ENCODE measurements around the gene APBA2. TPM values are rescaled to one million over a fixed set of nuclear protein-coding genes. Genes with fewer than 3 reads are reported as not detected.

Gene APBA2
- total and polyA plus RNA-seq, 10 of the 15 experiments (the other 5 are each of a cell fraction or from before 2014, with no cell fraction given): 0.06 to 0.26 (median 0.07) TPM; not detected in 7

DNA sequence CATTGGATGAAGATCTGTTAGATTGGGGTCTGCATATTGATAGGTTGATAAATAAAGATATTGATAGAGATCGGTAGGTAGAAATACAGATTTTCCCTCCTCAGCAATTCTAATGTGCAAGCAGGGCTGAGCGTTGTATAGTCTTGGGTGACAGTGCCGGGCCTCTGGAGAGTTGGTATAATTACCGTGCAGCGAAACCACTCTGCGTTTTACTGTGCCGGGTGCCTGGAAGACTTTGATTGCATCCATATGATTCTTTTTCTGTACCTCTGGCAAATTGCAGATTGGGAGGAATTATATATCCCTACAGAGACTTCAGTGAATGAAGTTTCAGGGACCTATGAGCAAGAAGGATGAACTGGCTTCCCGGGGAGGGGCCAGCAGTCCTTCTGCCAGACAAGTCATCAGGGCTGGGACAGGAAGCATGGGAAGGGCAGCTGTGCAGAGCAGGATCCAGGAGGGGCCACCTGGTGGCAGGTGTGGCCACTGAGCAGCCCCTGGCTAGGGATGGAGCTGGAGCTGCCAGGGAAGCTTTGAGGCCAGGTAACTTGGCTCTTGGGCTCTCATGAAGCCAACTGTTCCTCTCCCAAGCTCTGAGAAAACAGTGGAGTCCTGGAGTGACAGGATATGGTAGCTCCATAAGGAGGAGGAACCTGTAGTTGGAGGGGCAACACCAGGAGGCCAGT lies 132.5 kb downstream of the APBA2 start (continued):
- no peak for TF ChIP-seq MEF2A (IDR thresholded peaks at IDR 0.05; ENCODE audit: insufficient read depth, low read depth, low read length)
- TF ChIP-seq, protein P1, sequence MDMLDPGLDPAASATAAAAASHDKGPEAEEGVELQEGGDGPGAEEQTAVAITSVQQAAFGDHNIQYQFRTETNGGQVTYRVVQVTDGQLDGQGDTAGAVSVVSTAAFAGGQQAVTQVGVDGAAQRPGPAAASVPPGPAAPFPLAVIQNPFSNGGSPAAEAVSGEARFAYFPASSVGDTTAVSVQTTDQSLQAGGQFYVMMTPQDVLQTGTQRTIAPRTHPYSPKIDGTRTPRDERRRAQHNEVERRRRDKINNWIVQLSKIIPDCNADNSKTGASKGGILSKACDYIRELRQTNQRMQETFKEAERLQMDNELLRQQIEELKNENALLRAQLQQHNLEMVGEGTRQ (IDR thresholded peaks at IDR 0.05; ENCODE audit: borderline replicate concordance, low read depth, low read length): no peak

DNA sequence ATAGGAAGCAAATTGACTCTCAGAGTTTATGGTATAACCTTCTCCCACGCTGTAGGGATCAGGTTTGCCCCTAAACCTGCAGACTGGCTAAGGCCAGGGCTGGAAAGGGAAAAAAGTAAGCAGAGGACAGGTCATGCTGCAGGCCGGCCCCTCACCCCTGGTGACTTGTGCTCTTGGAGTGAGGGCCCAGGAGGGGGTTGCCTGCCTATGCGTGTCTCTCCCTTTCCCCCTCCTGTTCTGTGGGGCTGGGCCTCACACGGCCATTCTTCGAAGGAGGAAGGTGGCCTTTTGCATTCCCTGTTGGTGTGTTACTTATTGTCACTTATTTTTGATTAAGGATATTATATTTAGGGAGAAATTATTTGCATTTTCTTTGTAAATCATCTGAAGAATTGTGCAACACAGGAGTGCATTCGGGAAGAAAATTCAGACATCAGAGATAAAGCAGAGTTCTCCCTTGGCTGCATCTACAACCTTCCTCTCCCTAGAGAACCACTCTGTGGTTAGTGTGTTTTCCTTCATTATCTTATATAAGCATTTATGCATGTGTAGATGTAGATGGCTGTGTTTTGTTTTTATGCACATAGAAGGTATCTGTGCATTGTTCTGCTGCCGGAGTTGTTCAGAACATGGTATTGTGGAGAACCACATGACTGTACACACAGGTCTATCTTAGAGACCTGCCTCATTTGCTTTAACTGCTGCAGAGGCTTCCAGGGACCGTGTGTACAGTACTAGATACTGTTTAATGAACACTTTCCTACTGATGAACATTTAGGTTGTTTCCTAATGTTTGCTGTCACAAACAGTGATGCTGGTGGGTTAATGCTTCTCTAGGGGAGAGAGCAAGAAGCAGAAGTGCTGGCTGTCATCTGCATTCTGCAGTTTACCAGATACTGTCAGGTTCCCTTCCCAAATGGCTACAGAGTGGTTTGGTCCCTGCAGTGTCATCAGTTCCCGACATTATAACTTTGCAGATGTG lies 133.5 kb downstream of the APBA2 start:
- no peak overlapping the region for H3K9ac ChIP-seq (ENCODE audit: control insufficient read depth, insufficient read depth, low read length)
- no peak overlapping the region for H3K4me2 ChIP-seq (ENCODE audit: control insufficient read depth, insufficient read depth)
- H3K36me3 ChIP-seq (ENCODE audit: control insufficient read depth in 2 of 2, insufficient read depth in 2 of 2, low read length in 1 of 2): no peaks in the 10 kb centered on the region
- BruUV-seq (replicated peaks): no TSS peak
- no peak for ATAC-seq
- H3K9me3 ChIP-seq (replicated peaks; ENCODE audit: control insufficient read depth, insufficient read depth, low read length): no peaks in the 10 kb centered on the region
- H3K27me3 ChIP-seq (replicated peaks in 1 of 2; ENCODE audit: control insufficient read depth in 2 of 2, insufficient read depth in 2 of 2, low read length in 1 of 2): no peaks in the 10 kb centered on the region
- TF ChIP-seq SMAD1 (IDR thresholded peaks at IDR 0.05; ENCODE audit: low read depth, partially characterized antibody) (no peak), PML (IDR thresholded peaks at IDR 0.05; ENCODE audit: low read length) (no peak)
- TF ChIP-seq, protein P2, sequence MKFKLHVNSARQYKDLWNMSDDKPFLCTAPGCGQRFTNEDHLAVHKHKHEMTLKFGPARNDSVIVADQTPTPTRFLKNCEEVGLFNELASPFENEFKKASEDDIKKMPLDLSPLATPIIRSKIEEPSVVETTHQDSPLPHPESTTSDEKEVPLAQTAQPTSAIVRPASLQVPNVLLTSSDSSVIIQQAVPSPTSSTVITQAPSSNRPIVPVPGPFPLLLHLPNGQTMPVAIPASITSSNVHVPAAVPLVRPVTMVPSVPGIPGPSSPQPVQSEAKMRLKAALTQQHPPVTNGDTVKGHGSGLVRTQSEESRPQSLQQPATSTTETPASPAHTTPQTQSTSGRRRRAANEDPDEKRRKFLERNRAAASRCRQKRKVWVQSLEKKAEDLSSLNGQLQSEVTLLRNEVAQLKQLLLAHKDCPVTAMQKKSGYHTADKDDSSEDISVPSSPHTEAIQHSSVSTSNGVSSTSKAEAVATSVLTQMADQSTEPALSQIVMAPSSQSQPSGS (IDR thresholded peaks at IDR 0.05; ENCODE audit: low read length): no peak
- 15% methylated on average over 9 of the region's 9 CpGs for WGBS (ENCODE audit: insufficient coverage, insufficient replicate concordance, low lambda C conversion rate, missing lambda C conversion rate)
- no peak for DNase-seq (ENCODE audit: low read depth, low spot score)
- in situ Hi-C loops (cut with MboI) (no loop called here), intact Hi-C loops (cut with micrococcal nuclease; ENCODE audit: unreplicated experiment) (no loop called here)
- H3K79me2 ChIP-seq (ENCODE audit: control insufficient read depth, insufficient read depth, low read length): no peaks in the 10 kb centered on the region
- POLR2A ChIA-PET: no interaction called here
- no peak for FAIRE-seq
- no peak overlapping the region for H2AFZ ChIP-seq (ENCODE audit: control insufficient read depth, low read depth, low read length)
- RAD21 ChIA-PET (ENCODE audit: unreplicated experiment): no interaction called here
- SMC1A ChIA-PET (ENCODE audit: uncharacterized antibody, unreplicated experiment): interaction anchor here (0.6 kb wide), 1 partner anchor 1809 kb away, joined by 3 read pairs; no protein-coding TSS in a partner anchor
- no peaks in the 10 kb centered on the region for H4K20me1 ChIP-seq (ENCODE audit: control insufficient read depth, insufficient read depth)
- no peaks in the 10 kb centered on the region for H3K4me1 ChIP-seq (ENCODE audit: control insufficient read depth, insufficient read depth, low read length)
- H3K27ac ChIP-seq (ENCODE audit: control insufficient read depth, insufficient read depth): no peak overlapping the region
- no peak overlapping the region for H3K4me3 ChIP-seq
- CTCF ChIA-PET: no interaction called here
